ENCODE results near the gene MAP3K14.
"Not testable (repeated sequence)": the region's sequence is repeated elsewhere in the genome, so short reads cannot be mapped to it uniquely, and the experiment has no call there.

MAP3K14 gene

DNA sequence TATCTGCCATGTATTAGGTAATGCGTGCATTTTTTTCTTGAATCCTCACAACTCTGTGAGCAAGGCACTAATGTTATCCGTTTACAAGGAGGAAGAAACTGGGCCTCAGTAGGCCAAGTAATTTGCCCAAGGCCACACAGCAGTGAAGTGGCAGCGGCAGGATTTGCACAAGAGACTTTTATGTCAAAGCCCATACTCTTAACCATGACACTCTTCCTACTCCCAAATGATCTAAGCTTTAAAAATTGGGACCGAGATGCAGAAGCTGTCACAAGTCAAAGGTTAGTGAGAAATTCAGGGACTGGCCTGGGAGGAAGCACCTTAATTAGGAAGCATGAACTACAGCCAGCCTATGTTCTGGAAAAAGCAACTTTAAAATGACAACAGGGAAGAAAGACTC, 10.7 kb downstream of the MAP3K14 start:
- H3K27ac ChIP-seq: peak overlapping the region in 15 of 21 experiments; percentile 10 to 86 (median 75)
- no peak overlapping the region for H3K4me3 ChIP-seq

DNA sequence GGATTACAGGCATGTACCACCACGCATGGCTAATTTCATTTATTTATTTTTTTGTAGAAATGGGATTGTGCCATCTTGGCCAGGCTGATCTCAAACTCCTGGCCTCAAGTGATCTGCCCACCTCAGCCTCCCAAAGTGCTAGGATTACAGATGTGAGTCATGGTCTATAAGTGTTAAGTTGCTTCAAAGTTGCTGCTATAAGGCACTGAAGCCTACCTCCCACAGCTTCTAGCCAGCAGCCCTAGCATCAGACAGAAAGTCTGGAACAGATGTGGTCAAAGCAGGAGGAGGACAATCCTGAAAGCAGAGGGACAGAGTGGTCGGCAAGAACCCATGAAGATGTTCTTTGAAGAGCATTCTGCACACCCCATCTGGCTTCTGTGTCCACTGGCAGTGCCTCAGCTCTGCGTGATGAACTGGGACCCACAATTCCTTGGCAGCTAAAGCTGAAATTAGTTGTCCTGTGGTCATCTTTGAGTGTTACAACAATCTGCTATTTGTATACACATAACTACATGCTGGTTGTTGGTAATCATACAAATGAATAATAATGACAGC, 11.2 kb downstream of the MAP3K14 start:
- Histone ChIP-seq H3K4me3 (no peak overlapping the region), H3K27ac (peak overlapping the region in 14 of 21 experiments; percentile 10 to 83 (median 65))

DNA sequence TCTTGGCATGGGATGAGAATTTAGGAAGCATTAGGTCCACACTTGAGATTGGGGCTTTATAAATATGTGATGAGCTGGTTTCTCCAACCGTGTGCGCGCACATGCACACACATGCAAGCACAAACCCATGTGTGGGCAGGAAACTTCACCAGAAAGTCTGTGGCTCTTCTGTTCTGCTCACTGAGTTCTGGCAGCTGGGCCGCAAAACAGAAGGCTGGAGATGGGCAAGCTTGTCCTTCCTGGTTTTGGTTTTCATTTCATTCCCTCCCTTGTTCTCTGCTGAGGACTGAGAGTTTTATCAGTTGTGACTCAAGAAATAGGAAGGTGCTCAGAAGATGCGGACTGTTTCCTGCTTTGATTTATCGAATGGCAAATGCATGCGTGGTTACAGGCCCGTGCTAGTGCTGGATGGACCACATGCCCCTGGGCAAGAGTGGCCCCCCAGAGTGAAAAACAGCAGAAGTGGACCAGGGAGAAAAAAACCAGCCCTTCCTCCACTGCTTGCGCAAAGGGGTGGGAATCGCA, 14.1 kb downstream of the MAP3K14 start:
- no peak overlapping the region for H3K4me3 ChIP-seq
- H3K27ac ChIP-seq: peak overlapping the region in 19 of 21 experiments; percentile 5 to 76 (median 60)

DNA sequence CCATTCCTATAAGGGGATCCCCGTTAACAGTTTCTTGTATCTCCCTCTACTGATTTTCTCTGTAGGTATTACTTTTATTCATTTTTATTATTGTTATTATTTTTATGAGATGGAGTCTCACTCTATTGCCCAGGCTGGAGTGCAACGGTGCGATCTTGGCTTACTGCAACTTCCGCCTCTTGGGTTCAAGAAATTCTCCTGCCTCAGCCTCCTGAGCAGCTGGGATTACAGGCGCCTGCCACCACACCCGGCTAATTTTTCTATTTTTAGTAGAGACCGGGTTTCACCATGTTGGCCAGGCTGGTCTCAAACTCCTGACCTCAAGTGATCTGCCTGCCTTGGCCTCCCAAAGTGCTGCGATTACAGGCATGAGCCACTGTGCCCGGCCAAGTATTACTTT, 14.6 kb downstream of the MAP3K14 start:
- H3K4me3 ChIP-seq: not testable (repeated sequence)
- H3K27ac ChIP-seq: peak overlapping the region in 17 of 21 experiments; percentile 19 to 76 (median 60)

DNA sequence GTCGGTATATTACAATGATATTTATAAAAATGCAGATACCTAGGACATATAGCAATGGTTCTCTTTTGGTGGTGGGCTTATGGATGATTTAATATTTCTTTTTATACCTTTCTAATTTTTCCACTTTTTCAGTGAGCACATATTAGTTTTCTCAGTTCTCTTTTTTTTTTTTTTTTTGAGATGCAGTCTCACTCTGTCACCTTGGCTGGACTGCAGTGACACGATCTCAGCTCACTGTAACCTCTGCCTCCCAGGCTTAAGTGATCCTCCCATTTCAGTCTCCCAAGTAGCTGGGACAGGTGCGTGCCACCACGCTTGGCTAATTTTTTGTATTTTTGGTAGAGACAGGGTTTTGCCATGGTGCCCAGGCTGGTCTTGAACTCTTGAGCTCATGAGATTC, 15.1 kb downstream of the MAP3K14 start:
- Histone ChIP-seq H3K27ac (peak overlapping the region in 5 of 21 experiments; percentile 50 to 76 (median 63)), H3K4me3 (no peak overlapping the region)

DNA sequence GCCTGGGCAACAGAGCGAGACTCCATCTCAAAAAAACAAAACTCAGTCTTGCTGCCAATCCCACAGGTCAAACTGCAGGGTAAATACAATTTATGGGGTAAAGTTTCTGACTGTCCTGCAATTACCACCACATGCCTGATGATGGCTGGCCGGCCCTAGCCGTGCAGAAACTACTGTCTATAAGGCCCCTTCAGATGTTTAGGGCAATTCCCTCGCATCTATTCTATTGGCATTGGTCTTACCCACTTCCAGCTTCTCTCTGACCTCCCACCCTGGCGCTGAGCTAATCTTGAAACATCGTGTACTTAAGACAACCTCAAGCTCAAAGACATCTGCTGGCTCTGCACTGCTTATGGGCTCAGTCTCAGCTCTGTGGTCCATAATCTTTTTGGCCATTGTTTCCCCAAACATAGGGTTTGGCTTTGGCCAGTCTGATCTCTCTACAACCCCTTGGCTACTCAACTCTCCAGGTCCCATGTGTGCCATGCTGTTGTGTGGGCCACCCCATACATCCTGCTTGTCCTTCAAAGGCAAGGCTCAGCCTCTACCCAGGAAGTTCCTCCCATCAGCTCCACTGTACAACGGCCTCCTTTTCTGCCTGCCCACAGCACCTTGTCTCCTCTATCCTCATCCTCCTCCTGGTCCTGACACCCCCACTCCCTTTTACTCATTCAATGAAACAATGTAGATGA, 16.6 kb downstream of the MAP3K14 start:
- no peak overlapping the region for H3K4me3 ChIP-seq
- peak overlapping the region in 6 of 21 experiments; percentile 35 to 60 (median 56) for H3K27ac ChIP-seq

DNA sequence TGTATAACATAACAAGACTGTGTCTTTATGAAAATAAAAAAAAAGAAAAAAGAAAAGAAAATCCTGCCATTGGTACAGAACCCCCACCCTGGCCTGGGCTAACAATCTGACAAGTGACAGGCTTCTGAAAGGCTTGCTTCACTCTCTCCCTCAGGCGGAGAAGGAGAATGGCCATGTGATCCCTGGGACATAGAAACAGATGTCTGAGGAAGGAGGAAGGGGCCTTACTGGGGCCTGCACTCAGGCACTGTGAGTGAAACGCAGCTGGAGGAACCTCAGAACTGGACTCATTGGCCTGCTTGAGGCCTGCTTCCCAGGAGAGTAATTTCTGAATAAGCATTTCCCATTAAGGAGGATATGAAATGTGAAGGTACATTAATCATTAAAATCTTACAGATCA, 17.5 kb downstream of the MAP3K14 start:
- Histone ChIP-seq H3K4me3 (no peak overlapping the region), H3K27ac (peak overlapping the region in 14 of 21 experiments; percentile 3 to 67 (median 49))

DNA sequence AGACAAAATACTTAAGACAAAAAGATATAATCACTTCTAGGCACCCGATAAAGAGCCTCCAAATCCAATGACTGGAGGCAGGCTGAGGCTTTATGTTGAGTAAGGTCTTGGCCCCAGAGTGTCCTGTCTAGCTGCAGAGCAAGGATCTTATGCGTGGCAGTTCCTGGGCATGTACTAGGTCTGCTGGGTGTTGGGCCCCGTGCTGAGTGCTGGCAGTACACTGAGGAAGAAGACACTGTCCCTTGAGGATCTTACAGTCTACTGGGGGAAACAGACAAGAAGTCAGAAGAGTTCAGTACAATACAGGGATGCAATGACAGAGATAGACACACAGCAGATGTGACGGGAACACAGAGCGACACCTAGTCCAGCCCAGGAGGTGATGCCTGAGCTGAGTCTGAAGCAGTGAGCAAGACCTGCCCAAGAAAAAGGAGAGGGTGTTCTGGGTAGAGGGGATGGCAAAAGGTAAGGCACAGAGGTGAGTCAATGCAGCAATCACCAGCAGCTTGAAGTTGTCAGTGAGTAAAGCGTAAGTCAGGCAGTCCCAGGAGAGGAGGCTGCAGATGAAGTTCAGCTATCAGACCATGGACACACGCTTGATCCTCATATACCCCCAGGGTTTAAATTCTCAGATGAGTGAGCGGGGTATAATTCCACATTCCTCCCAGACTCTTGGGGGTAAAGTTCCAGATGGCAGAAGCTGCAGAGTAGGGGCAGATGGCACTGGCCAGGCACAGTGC, 18.1 kb downstream of the MAP3K14 start:
- Histone ChIP-seq H3K27ac (peak overlapping the region in 16 of 21 experiments; percentile 3 to 67 (median 49)), H3K4me3 (no peak overlapping the region)

DNA sequence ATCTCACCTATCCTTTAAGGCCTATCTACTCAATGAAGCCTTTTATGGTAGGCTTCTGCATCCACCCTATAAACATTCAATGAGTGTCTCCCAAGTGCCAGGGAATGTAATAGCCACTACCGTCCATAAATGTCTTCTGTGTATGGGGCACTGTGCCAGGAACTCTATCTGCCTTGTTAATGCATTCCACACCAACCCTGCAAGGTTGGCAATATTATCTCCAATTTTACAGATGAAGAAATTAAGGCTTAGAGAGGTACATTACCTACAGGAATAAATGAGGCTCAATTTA, 20.0 kb downstream of the MAP3K14 start:
- H3K27ac ChIP-seq: peak overlapping the region in 15 of 21 experiments; percentile 7 to 77 (median 47)
- no peak overlapping the region for H3K4me3 ChIP-seq

DNA sequence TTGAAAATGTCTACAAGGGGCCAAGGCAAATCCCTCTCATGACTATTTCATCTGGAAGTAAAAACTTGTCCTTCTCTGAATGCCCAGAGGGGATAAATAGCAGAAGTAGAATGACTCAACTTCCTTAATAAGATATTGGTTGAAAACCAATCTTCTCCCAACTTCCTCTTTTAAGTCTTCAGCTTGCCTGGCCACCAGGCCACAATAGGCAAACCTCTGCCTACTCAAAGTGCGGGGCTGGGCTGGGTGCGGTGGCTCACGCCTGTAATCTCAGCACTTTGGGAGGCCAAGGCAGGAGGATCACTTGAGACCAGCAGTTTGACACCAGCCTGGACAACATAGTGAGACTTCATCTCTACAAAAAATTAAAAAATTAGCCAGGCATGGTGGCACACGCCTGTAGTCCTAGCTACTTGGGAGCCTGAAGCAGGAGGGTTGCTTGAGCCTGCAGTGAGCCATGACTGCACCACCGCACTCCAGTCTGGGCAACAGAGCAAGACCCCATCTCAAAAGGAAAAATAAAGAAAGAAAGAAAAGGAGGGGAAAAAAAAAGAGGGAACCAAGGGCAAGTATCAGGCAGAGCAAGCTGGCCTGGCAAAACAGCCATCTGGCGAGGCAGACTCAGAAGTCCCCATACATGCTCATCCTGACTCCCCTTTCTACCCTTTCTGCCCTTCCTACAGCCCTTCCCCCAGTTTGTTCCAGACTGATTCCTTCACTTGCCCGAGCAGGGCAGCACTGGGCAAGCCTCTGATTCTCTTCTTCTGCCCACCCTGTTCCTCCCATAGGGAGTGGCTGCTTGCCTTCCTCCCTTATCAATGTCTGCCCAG, 20.6 kb downstream of the MAP3K14 start:
- H3K4me3 ChIP-seq: no peak overlapping the region
- H3K27ac ChIP-seq: peak overlapping the region in 17 of 21 experiments; percentile 13 to 77 (median 45)

DNA sequence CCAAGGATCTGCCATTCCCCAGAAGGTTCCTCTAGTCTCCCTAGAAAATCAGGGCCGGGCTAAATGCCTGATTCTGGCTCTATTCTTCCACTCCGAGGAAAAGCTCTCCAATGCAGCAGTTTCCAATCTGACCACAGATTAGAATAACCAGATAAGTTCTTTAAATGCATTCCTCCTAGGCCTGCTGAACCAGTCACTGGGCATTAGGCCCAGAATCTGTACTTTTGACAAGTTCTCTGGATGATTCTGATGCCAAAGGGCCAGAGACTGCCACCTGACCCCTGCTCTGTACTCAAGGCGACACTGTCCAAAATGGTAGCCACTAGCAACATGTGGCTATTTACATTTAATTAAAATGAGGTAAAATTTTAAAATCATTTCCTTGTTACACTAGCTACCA, 22.3 kb downstream of the MAP3K14 start:
- H3K4me3 ChIP-seq: no peak overlapping the region
- H3K27ac ChIP-seq: peak overlapping the region in 14 of 21 experiments; percentile 2 to 81 (median 52)

DNA sequence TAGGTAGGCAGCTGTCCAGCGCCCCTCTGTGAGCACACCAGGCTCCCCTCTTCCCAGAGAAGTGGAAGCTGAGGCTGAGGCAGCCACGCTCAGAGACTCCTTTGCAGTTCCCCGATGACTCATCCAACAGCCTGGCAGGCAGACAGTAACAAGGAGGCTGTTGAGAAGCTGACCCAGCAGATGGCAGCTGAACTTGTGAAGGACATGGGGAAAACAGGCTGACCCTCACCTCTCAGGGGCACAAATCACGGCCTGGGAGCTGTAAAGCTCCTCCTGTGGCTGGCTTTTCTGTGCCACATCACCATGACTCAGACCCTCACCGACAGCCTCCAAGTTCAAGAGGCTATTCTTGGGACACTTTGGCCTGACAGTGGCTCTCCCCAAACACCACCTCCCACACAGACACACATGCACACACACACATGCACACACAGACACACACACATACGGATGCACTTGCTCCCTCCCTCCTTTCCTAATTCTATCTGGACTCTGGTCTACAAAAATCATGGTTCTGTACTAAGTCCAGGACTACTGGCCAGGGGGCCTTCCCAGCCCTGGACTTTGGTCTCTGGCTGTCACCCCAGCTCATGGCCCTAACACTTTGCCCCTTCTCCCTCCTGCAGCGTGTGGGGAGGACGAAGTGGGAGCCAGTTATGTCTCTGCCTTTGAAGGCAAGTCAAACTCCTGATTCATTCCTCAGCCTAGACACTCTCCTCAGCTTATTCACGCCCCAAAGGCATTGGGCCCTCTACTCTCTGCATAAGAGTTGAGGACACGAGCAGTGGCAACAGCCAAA, 23.2 kb downstream of the MAP3K14 start:
- H3K27ac ChIP-seq: peak overlapping the region in 20 of 21 experiments; percentile 2 to 81 (median 52)

DNA sequence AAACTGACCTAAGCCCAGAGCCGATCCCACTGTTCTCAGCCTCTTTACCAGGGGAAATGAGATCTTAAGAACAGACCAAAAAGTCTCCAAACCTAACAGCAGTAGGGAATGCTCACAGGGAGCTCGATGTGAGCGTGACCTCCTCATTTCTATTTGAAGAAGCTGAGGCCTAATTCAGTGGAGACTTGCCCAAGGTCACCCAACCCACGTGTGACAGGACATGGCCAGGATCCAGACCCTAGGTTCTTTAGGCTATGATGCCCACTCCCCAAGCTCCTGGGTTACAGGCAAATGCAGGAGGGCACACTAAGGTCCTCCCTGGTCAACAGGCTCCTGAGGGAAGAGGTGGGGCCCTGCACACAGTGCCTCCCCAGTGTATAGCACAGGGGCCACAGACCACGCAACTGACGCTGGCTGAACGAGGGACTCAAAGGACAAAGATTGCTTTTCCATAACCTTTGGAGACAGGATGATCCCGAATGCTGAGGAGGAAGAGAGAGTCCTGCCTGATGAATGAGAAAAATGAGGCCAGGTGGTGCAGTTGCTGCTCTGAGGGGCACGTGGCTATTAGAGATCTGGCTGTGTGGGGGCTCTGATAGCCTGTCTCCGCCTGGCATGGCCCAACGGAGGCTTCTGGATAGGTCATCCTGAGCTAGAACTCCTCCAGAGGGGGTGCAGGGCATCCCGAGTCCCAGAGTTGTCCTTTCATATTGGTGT, 24.0 kb downstream of the MAP3K14 start:
- Histone ChIP-seq H3K4me3 (no peak overlapping the region), H3K27ac (peak overlapping the region in 18 of 21 experiments; percentile 11 to 81 (median 52))

More for the DNA sequence above, 23.2 kb downstream of the MAP3K14 start:
- H3K4me3 ChIP-seq: no peak overlapping the region

DNA sequence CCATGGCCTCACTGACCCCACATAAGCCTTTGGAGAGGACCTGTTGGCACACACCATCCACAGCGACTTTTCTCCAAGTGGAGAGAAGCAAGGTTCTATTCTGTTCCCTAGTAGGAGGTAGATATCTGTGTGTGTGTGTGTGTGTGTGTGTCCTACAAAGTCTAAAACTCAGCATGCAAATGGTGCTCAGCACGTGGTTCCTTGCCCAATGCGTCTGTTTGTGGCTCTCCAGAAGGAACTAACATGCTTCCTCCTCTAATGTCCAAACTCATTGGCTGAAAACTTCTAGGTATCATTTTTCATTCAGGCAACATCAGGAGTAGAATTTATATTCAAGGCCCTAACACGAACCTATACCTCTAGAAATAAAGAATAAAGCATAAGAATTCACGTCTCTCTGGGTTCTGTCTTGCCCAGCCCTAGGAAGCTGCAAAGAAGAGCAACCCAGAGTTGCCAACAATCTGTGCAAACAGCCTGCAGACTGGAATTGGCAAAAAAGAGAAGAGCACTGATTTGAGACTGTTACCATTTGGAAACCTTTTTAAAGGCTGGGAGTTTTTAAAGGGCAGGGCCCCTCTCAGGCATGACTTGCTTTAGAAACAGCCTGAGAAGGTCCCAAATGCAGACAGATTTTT, 25.5 kb downstream of the MAP3K14 start:
- Histone ChIP-seq H3K27ac (peak overlapping the region in 17 of 21 experiments; percentile 7 to 77 (median 37)), H3K4me3 (no peak overlapping the region)

DNA sequence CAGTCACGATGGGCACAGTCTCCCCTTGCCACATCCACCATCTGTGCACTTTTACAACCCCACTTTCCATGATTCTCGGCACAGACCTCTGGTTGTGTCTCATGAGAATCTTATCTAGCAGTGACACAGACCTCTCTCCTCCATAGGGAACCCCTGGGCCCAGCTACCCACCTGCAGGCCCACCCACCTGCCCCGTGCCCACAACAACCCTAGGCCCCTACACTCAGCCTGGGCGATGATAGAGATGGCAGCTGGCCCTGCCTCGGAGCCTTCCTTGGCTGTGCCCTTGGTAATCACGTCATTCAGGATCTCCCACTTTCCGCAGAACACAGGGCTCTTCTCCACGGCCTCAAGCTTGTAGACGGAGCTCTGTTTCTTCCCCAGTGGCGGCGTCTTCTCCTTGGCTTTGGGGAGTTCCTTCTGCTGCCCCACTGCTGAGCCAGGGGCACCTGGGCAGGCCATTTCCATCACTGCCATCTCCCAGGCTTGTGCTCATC, 26.5 kb downstream of the MAP3K14 start:
- Histone ChIP-seq H3K27ac (peak overlapping the region in 5 of 21 experiments; percentile 25 to 77 (median 53)), H3K4me3 (no peak overlapping the region)

DNA sequence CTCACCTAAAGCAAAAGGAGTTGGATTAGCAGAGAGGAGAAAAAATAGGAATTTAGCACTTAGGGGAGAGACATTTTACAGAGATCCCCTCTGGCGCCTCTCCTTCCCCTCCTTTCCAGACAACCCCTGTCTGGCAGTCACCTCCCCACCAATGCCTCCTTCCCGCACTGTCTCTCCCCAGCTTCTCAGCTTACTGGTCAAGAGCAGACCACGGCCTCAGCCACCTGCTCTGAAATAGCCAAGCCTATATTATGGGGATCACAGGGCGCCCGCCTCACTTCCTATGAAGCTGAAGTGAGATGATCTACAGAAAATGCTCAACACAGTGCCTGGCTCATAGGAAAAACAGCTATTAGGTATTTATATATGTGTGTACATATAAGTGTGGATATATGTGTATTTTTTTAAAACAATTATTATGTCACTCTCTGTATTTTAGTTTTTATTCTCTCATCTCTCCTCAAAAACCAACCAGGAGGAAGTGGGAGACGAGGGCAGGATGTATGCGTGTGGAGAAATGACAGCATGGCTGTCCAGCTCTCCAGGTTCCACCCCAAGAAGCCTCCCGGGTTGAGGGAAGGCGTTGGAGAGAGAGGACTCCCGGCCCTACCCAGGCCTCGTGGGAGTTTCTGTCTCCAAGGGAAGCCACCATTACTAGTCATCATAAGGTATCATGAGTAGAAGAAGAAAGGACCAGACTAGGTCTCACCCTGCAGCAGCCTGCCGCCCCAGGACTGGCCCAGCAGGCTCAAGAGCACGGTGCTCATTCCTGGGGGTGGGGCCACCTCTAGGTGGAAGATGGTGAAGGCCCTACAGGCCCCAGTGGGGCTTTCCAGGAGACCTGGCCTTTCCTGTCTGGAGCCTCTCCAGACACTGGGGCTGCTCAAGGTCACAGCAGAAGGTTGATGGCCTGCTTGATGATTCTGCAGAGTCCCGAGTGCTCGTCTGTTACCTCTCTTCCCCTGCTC, 27.2 kb downstream of the MAP3K14 start:
- Histone ChIP-seq H3K4me3 (no peak overlapping the region), H3K27ac (peak overlapping the region in 4 of 21 experiments; percentile 22 to 77 (median 58))
